GM12878 (cell line): ENCODE results near the gene TGFBR3. TPM values are rescaled to one million over a fixed set of nuclear protein-coding genes. Genes with fewer than 3 reads are reported as not detected.
"Not testable (repeated sequence)": the region's sequence is repeated elsewhere in the genome, so short reads cannot be mapped to it uniquely, and the experiment has no call there.

Experiments
- ATAC-seq: fragments of 200-7000 bp; cut with Tn5 transposase; 3 replicates; pipeline ENCODE4 v1.9.1; 2020; ENCODE audit warnings: mild to moderate bottlenecking, moderate library complexity
- BruUV-seq: library from RNA; stranded (reverse); fragments of 400-500 nt; replicated peaks from 2 replicates; lab custom pipeline; 2021; lab: Mats Ljungman, UMichigan
- CTCF ChIA-PET: fragments of 300-600 bp; sonication (Branson Sonifier 250); formaldehyde crosslinking; extraction: SDS; loops from one replicate; lab custom pipeline; 2021; ENCODE audit warnings: inconsistent platforms; lab: Yijun Ruan, JAX
- POLR2A ChIA-PET: fragments of 350-600 bp; formaldehyde crosslinking; extraction: SDS; loops from one replicate; lab custom pipeline; 2021; ENCODE audit warnings: inconsistent platforms; lab: Charles Lee
- RAD21 ChIA-PET: fragments of 300-600 bp; sonication (Branson Sonifier 250); formaldehyde crosslinking; loops from one replicate; lab custom pipeline; 2023; ENCODE audit warnings: antibody characterized with exemption; ENCODE audit not compliant: unreplicated experiment; lab: Charles Lee
- SMC1A ChIA-PET: fragments of 300-600 bp; sonication (Branson Sonifier 250); formaldehyde crosslinking; loops from one replicate; lab custom pipeline; 2023; ENCODE audit not compliant: unreplicated experiment, uncharacterized antibody; lab: Charles Lee
- DNase-seq: peaks from one replicate; pipeline ENCODE4 v3.0.0-alpha.2; 2011; ENCODE audit warnings: low read depth, low spot score
- FAIRE-seq: peaks from 3 replicates; lab custom pipeline; 2011; peaks lifted over from hg19 to GRCh38; lab: Jason Lieb, UNC
- H2AFZ ChIP-seq: 2 replicates; pipeline ENCODE4 v1.6.0; 2011; ENCODE audit warnings: low read depth, low read length, control low read depth; ENCODE audit not compliant: control insufficient read depth
- H3K27ac ChIP-seq: 2 replicates; pipeline ENCODE4 v1.5.1; 2011; ENCODE audit warnings: control low read depth; ENCODE audit not compliant: control insufficient read depth, insufficient read depth
- H3K27me3 ChIP-seq, 2 experiments: replicated peaks in 1 of 2; 2 replicates each; pipeline versions ENCODE4 v1.6.0 to v1.6.1; 2011; ENCODE audit warnings: low read length in 1 of 2; ENCODE audit not compliant: control insufficient read depth in 2 of 2, insufficient read depth in 2 of 2
- H3K36me3 ChIP-seq, 2 experiments: 2 replicates each; pipeline ENCODE4 v1.5.1; 2011; ENCODE audit warnings: low read length in 1 of 2; ENCODE audit not compliant: control insufficient read depth in 2 of 2, insufficient read depth in 2 of 2
- H3K4me1 ChIP-seq: 2 replicates; pipeline ENCODE4 v1.6.1; 2011; ENCODE audit warnings: mild to moderate bottlenecking, low read length, moderate library complexity, mixed read lengths; ENCODE audit not compliant: control insufficient read depth, insufficient read depth
- H3K4me2 ChIP-seq: 2 replicates; pipeline ENCODE4 v1.6.0; 2011; ENCODE audit warnings: control low read depth; ENCODE audit not compliant: control insufficient read depth, insufficient read depth
- H3K4me3 ChIP-seq: fragments of 200-600 bp; sonication (generic); 2 replicates; pipeline ENCODE4 v1.5.1; 2016
- H3K79me2 ChIP-seq: 2 replicates; pipeline ENCODE4 v1.6.0; 2011; ENCODE audit warnings: low read length; ENCODE audit not compliant: control insufficient read depth, insufficient read depth
- H3K9ac ChIP-seq: 2 replicates; pipeline ENCODE4 v1.8.0; 2011; ENCODE audit warnings: low read length, control low read depth, mixed read lengths; ENCODE audit not compliant: control insufficient read depth, insufficient read depth
- H3K9me3 ChIP-seq: replicated peaks from 3 replicates; pipeline ENCODE4 v1.5.1; 2011; ENCODE audit warnings: mild to moderate bottlenecking, low read length; ENCODE audit not compliant: control insufficient read depth, insufficient read depth
- H4K20me1 ChIP-seq: 2 replicates; pipeline ENCODE4 v1.6.0; 2011; ENCODE audit not compliant: control insufficient read depth, insufficient read depth
- SPI1 ChIP-seq: IDR thresholded peaks from 2 replicates; pipeline ENCODE4 v1.6.1; 2011; ENCODE audit warnings: low read depth, mild to moderate bottlenecking, low read length, moderate library complexity, borderline replicate concordance; ENCODE audit not compliant: insufficient read depth
- WGBS: methylation state at CpG from one replicate; pipeline ENCODE4 v1.1.6; 2016; ENCODE audit warnings: low lambda C conversion rate; ENCODE audit not compliant: insufficient replicate concordance, insufficient coverage; ENCODE audit errors: missing lambda C conversion rate; 5-methylcytosine and 5-hydroxymethylcytosine counted together
- in situ Hi-C: fragments of 300-500 bp; cut with MboI; formaldehyde crosslinking; loops from 9 replicates; pipeline ENCODE4 v1.14.3; 2018; ENCODE audit warnings: mixed read lengths
- intact Hi-C: fragments of 100-400 bp; cut with micrococcal nuclease; formaldehyde crosslinking; loops from one replicate; pipeline ENCODE4 v1.14.2; 2022; ENCODE audit not compliant: unreplicated experiment
- polyA plus RNA-seq, 11 experiments: library from polyadenylated mRNA; depleted of rRNA in 4 of 11; unstranded in 6 of 11; stranded (reverse) in 5 of 11; fragments of >200 nt; fragmentation: Nextera tagmentation in 4 of 11; fragmentation: Illumina TruSeq in 1 of 11; extraction: Ambion mirVana in 4 of 11; extraction: Trizol in 1 of 11; gene quantifications; 1 replicate in 1 of 11; 2 replicates in 10 of 11; pipeline versions ENCODE4 v1.2.1 to v1.2.3, GENCODE V29; 2011 to 2016; ENCODE audit warnings: inconsistent platforms in 2 of 11, missing spikeins in 2 of 11, low read depth in 1 of 11
- total RNA-seq, 4 experiments: library from RNA; depleted of rRNA in 3 of 4; stranded (reverse); fragments of >200 nt in 3 of 4; fragmentation: Illumina TruSeq in 1 of 4; extraction: Trizol in 1 of 4; gene quantifications; 2 replicates each; pipeline versions ENCODE4 v1.2.1 to v1.2.3, GENCODE V29; 2013 to 2021

TGFBR3 gene
- total and polyA plus RNA-seq, 10 of the 15 experiments (the other 5 are each of a cell fraction or from before 2014, with no cell fraction given), result 2.7 to 16.5 (median 12.6) TPM

GRCh38 chr1:91835087-91835521, 50.8 kb downstream of the TGFBR3 start:
- ChIA-PET RAD21 (no interaction called here), SMC1A (no interaction called here), POLR2A (interaction anchor here (0.6 kb wide), 1 partner anchor 74 kb away, joined by 3 read pairs; no protein-coding TSS in a partner anchor)
- Histone ChIP-seq H3K4me3 (no peak overlapping the region), H3K36me3 (no peaks in the 10 kb centered on the region), H3K27ac (no peak overlapping the region), H4K20me1 (no peaks in the 10 kb centered on the region), H3K27me3 (no peaks in the 10 kb centered on the region), H3K9ac (no peak overlapping the region), H3K4me2 (no peak overlapping the region), H3K79me2 (no peaks in the 10 kb centered on the region), H3K4me1 (peaks cover 8% of the 10 kb centered on the region; the same call in 1 of the 2 replicates)
- ATAC-seq, result no peak
- no peak for FAIRE-seq
- no peak for DNase-seq
- WGBS, result 53% methylated on average over 1 of the region's 1 CpG
- BruUV-seq, result no TSS peak
- intact Hi-C loops (no loop called here), in situ Hi-C loops (no loop called here)
- TF ChIP-seq SPI1, result no peak
- TF ChIP-seq, all 136 proteins: peak for 0
- CTCF ChIA-PET, result interaction anchor here (0.6 kb wide), 1 partner anchor 31 kb away, joined by 3 read pairs; no protein-coding TSS in a partner anchor
- Histone ChIP-seq H2AFZ (no peak overlapping the region), H3K9me3 (no peaks in the 10 kb centered on the region)

- CTCF ChIA-PET, result interaction anchor here (0.6 kb wide), 1 partner anchor 30 kb away, joined by 3 read pairs; no protein-coding TSS in a partner anchor
- in situ Hi-C loops, FAIRE-seq, H3K4me3 ChIP-seq, BruUV-seq, H3K4me2 ChIP-seq, H2AFZ ChIP-seq, H3K27ac ChIP-seq, H3K79me2 ChIP-seq, H3K27me3 ChIP-seq, H3K36me3 ChIP-seq, POLR2A ChIA-PET, H3K9ac ChIP-seq, H4K20me1 ChIP-seq, intact Hi-C loops, ATAC-seq, DNase-seq, H3K4me1 ChIP-seq, H3K9me3 ChIP-seq, RAD21 ChIA-PET: not testable (repeated sequence)
- SMC1A ChIA-PET, result interaction anchor here (0.6 kb wide), 1 partner anchor 18 kb away, joined by 3 read pairs; no protein-coding TSS in a partner anchor
- 82% methylated on average over 7 of the region's 7 CpGs for WGBS
Measured at GRCh38 chr1:91834549-91834948, 51.4 kb downstream of the TGFBR3 start.
